Smooth muscle cell (in vitro differentiated cells): ENCODE results near the gene MDH1B. TPM values are rescaled to one million over a fixed set of nuclear protein-coding genes. Genes with fewer than 3 reads are reported as not detected.
A peak's percentile ranks its signal among the peaks of the same experiment; 100 is the strongest.

Experiments
- DNase-seq: peaks from one replicate; lab custom pipeline; 2025; ENCODE audit not compliant: unreplicated experiment; lab: John Stamatoyannopoulos, UW
- H2AFZ ChIP-seq: fragments of 200-600 bp; sonication (generic); 2 replicates; pipeline ENCODE4 v1.6.0; 2016; ENCODE audit warnings: antibody characterized with exemption, low read depth, mild to moderate bottlenecking
- H3F3A ChIP-seq: fragments of 200-600 bp; sonication (generic); 2 replicates; pipeline ENCODE4 v1.6.0; 2017; ENCODE audit warnings: antibody characterized with exemption, low read depth
- H3K27ac ChIP-seq: fragments of 200-600 bp; sonication (generic); 2 replicates; pipeline ENCODE4 v1.5.1; 2016; ENCODE audit warnings: low read depth, mild to moderate bottlenecking
- H3K27me3 ChIP-seq: fragments of 200-600 bp; sonication (generic); 2 replicates; pipeline ENCODE4 v1.6.1; 2016; ENCODE audit warnings: low read depth, mild to moderate bottlenecking
- H3K36me3 ChIP-seq: fragments of 200-600 bp; sonication (generic); 2 replicates; pipeline ENCODE4 v1.5.1; 2016; ENCODE audit warnings: low read depth
- H3K4me1 ChIP-seq: fragments of 200-600 bp; sonication (generic); 2 replicates; pipeline ENCODE4 v1.5.1; 2016; ENCODE audit warnings: low read depth
- H3K4me2 ChIP-seq: fragments of 200-600 bp; sonication (generic); 2 replicates; pipeline ENCODE4 v1.6.0; 2016; ENCODE audit warnings: mild to moderate bottlenecking
- H3K4me3 ChIP-seq: fragments of 200-600 bp; sonication (generic); 2 replicates; pipeline ENCODE4 v1.5.1; 2016; ENCODE audit warnings: mild to moderate bottlenecking
- H3K79me2 ChIP-seq: fragments of 200-600 bp; sonication (generic); 2 replicates; pipeline ENCODE4 v1.6.0; 2016; ENCODE audit warnings: low read depth, mild to moderate bottlenecking
- H3K9ac ChIP-seq: fragments of 200-600 bp; sonication (generic); 2 replicates; pipeline ENCODE4 v1.6.0; 2016; ENCODE audit warnings: low read depth
- H3K9me3 ChIP-seq: fragments of 200-600 bp; sonication (generic); replicated peaks from 2 replicates; pipeline ENCODE4 v1.5.1; 2016; ENCODE audit warnings: low read depth
- H4K20me1 ChIP-seq: fragments of 200-600 bp; sonication (generic); 2 replicates; pipeline ENCODE4 v1.6.0; 2016; ENCODE audit warnings: low read depth
- WGBS: methylation state at CpG from one replicate; pipeline ENCODE4 v1.1.7; 2016; ENCODE audit warnings: low lambda C conversion rate; 5-methylcytosine and 5-hydroxymethylcytosine counted together
- polyA plus RNA-seq: library from polyadenylated mRNA; unstranded; fragments of >200 nt; fragmentation: Nextera tagmentation; extraction: Ambion mirVana; gene quantifications from 2 replicates; pipeline ENCODE4 v1.2.1, GENCODE V29; 2016
- total RNA-seq: library from RNA; depleted of rRNA; stranded (reverse); fragments of >200 nt; gene quantifications from 2 replicates; pipeline ENCODE4 v1.2.3, GENCODE V29; 2014
- TF ChIP-seq, protein P1 (sequence below): fragments of 200-600 bp; sonication (generic); IDR thresholded peaks from 2 replicates; pipeline ENCODE4 v1.5.1; 2017; ENCODE audit warnings: borderline replicate concordance, mild to moderate bottlenecking, antibody characterized with exemption; ENCODE audit not compliant: insufficient read depth, poor library complexity, severe bottlenecking

Gene MDH1B
- total and polyA plus RNA-seq, 2 experiments from 2014 or later, result 0.13 to 0.15 TPM

GRCh38 chr2:206774871-206775270 lies 9.7 kb upstream of the MDH1B start:
- Histone ChIP-seq H3F3A (no peaks in the 10 kb centered on the region), H3K79me2 (peaks cover 29% of the 10 kb centered on the region), H3K9me3 (peaks cover 6% of the 10 kb centered on the region), H3K4me1 (no peaks in the 10 kb centered on the region), H3K36me3 (peaks cover 50% of the 10 kb centered on the region), H2AFZ (no peak overlapping the region), H3K4me3 (no peak overlapping the region), H3K9ac (no peak overlapping the region), H3K27me3 (no peaks in the 10 kb centered on the region), H4K20me1 (no peaks in the 10 kb centered on the region), H3K4me2 (no peak overlapping the region), H3K27ac (no peak overlapping the region)
- 97% methylated on average over 1 of the region's 1 CpG for WGBS
- no peak for DNase-seq
- TF ChIP-seq, protein P1, sequence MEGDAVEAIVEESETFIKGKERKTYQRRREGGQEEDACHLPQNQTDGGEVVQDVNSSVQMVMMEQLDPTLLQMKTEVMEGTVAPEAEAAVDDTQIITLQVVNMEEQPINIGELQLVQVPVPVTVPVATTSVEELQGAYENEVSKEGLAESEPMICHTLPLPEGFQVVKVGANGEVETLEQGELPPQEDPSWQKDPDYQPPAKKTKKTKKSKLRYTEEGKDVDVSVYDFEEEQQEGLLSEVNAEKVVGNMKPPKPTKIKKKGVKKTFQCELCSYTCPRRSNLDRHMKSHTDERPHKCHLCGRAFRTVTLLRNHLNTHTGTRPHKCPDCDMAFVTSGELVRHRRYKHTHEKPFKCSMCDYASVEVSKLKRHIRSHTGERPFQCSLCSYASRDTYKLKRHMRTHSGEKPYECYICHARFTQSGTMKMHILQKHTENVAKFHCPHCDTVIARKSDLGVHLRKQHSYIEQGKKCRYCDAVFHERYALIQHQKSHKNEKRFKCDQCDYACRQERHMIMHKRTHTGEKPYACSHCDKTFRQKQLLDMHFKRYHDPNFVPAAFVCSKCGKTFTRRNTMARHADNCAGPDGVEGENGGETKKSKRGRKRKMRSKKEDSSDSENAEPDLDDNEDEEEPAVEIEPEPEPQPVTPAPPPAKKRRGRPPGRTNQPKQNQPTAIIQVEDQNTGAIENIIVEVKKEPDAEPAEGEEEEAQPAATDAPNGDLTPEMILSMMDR, result no peak

- Histone ChIP-seq H3K4me3 (peak overlapping the region; percentile 64), H2AFZ (peak overlapping the region; percentile 96), H3K27me3 (peaks cover 18% of the 10 kb centered on the region), H3K36me3 (peaks cover 5% of the 10 kb centered on the region), H3K9ac (peak overlapping the region; percentile 97), H3K4me1 (peaks cover 5% of the 10 kb centered on the region), H3F3A (no peaks in the 10 kb centered on the region), H3K4me2 (peak overlapping the region; percentile 85), H3K9me3 (no peaks in the 10 kb centered on the region), H4K20me1 (no peaks in the 10 kb centered on the region), H3K79me2 (peaks cover 23% of the 10 kb centered on the region), H3K27ac (peak overlapping the region; percentile 93)
- TF ChIP-seq, protein P1, result no peak
- no peak for DNase-seq
- WGBS, result 47% methylated on average over 12 of the region's 12 CpGs
Observed at GRCh38 chr2:206766057-206766930, 1.2 kb upstream of the MDH1B start.

- peak overlapping the region; percentile 97 for H3K9ac ChIP-seq
- peaks cover 5% of the 10 kb centered on the region for H3K4me1 ChIP-seq
- DNase-seq, result no peak
- peak overlapping the region; percentile 64 for H3K4me3 ChIP-seq
- WGBS, result 9% methylated on average over 18 of the region's 18 CpGs
- TF ChIP-seq, protein P1, result no peak
- peaks cover 23% of the 10 kb centered on the region for H3K79me2 ChIP-seq
- H2AFZ ChIP-seq, result peak overlapping the region; percentile 96
- no peaks in the 10 kb centered on the region for H3K36me3 ChIP-seq
- H3K4me2 ChIP-seq, result peak overlapping the region; percentile 85
- no peaks in the 10 kb centered on the region for H3F3A ChIP-seq
- H3K9me3 ChIP-seq, result no peaks in the 10 kb centered on the region
- peaks cover 28% of the 10 kb centered on the region for H3K27me3 ChIP-seq
- H3K27ac ChIP-seq, result peak overlapping the region; percentile 93
- no peaks in the 10 kb centered on the region for H4K20me1 ChIP-seq
Observed at GRCh38 chr2:206764673-206765241, 371 bp downstream of the MDH1B start.
